CMK (cell line): Measurements from ENCODE around the gene CTBP2.

Source experiments
- DNase-seq: peaks from one replicate; pipeline ENCODE4 v3.0.0-alpha.2; 2010; ENCODE audit warnings: low read depth

CTBP2 gene

DNA sequence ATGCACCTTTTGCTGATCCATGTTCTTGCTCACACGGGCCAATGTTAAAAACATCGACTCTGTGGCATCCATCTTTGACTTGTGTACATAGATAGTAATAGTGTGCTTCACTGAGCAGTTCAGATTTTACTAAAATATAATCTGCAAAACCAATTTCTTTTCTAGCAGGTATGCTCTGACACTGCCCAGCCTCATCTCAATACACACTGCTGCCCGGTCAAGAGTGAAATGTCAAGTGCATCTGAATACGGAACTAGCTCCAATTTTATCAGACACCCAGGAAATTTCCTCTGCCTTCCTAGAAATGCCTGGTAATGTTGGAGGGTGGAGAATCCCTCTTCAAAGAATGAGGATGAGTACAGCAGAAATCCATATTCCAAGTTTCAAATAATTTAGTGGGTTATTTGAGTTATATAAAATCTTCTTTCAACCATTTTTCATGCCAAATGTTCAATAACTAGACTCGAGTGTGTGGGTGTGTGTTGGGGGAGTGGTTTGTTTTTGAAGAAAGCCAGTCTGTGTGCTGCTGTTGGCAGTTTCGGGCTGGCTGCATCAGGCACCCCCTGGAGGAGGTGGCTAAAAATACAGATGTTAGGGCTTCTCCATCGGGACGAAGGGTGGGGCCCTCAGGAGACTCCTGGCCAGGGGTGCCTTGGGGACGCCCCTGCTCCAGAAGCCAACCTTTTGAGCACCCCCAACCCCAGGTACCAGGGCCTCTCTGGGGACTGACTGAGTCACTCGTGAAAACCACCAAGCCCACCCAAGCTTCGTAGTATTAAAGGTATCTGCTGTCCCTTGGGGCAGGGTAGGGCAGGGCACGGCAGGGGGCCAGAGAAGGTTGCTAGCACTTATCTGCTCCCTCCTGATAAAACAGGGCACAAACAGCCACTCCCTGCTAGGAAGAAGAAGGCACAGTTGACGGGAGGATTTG, 15.4 kb downstream of the CTBP2 start:
- no peak for DNase-seq

DNA sequence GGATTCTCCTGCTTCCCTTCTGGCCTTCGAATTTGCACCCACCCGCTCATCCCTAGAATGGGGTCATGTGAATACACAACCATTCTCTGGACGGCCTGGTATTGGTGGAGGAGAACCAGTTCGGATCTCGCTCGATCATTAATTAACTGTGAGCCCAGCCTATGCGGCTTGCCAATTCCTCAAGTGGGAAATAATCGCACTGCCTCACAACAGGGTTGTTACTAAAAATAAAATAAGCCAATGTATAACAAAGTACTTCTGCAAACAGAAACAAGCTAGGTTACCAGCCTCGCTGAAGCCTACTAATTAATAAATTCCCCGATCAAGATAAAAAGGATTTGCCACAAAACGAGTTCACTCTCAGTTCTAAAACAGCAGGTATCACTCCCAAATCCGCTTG, 16.2 kb downstream of the CTBP2 start:
- no peak for DNase-seq

DNA sequence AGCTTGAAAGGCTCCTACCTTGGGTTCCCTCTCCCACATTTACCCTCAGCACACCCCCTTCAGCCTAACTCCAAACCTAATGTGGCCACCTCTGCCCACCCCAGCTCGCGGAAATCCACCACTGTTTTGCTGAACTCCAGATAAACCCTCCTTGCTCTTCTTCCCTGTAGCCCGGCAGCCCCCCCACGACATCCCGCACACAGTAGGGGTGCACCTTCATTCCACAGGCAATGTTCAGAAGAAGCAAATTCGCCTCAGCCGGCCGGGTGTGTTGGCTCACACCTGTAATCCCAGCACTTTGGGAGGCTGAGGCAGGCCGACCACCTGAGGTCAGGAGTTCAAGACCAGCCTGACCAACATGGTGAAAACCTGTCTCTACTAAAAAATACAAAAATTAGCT, 17.4 kb downstream of the CTBP2 start:
- no peak for DNase-seq

DNA sequence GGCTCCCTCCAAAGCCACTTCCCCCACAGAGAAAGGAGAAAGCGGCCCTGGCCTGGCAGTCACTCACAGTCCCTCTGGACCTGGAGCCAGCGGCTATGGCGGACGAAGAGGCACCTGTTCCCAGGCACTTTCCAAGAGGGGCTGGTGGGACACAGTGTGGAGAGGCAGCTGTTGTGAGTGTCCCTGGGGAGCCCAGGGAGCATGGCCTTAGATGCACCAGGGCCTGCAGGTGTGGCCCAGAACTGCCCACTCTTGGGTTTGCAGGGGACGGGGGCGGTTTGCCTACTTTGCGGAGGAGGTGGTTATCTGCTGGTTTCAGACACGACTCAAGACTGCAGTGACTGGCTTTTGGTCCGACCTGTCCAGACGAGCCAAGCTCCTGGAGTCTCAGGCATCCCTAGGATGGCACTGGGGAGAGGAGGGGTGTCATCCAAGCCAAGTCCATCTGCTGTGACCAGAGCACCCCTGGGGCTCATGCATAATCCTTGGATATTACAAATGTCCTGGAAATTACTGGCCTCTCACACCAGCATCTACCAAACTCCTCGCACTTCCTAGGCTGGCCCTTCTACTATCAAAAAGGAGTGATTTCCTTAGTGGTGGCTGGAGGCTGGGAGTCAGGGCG, 18.4 kb downstream of the CTBP2 start:
- DNase-seq = no peak

DNA sequence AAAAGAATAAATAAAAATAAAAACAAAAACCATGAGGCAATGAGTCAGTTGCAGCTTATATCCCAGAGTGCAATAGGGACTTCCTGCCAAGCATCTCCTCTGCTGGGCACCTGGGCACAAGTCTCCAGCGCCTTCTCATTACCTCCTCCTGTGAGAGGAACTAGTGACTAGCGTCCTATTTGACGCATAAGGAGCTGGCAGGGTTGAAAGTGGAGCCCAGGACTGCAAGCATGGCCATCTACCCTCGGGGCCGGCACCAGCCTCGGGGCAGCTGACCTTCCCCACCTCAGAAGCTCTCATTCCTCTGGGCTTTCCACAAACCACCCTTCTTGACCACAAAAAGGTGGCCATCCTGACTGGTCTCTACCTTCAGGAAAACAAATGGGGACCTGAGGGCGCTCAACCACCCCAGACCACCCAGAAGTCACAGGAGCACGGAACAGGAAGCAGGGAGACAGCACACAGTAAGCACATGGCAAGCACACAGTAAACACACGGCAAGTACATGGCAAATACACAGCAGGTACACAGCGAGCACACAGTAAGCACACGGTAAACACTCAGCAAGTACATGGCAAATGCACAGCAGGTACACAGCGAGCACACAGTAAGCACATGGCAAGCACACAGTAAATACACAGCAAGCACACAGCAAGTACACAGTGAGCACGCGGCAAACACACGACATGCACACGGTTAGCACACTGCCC, 19.1 kb downstream of the CTBP2 start:
- DNase-seq = no peak

DNA sequence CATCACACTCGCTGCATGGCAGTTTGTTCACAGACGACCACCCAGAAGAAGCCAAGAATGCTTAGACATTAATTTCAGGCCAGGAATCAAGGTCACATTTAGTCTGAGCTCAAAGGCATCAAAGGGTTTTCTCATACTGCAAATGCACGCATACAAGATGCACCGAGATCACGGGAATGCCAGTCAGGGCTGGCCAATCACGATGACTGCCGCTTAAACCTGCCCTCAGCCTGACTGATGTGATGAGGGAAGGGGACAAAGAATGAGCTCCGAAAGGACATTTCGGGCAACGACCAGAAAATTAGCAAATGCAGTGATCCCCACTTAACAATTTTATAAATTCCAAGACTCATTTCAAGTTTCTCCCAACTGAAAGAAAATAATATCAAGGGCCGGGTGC, 20.2 kb downstream of the CTBP2 start:
- no peak for DNase-seq

DNA sequence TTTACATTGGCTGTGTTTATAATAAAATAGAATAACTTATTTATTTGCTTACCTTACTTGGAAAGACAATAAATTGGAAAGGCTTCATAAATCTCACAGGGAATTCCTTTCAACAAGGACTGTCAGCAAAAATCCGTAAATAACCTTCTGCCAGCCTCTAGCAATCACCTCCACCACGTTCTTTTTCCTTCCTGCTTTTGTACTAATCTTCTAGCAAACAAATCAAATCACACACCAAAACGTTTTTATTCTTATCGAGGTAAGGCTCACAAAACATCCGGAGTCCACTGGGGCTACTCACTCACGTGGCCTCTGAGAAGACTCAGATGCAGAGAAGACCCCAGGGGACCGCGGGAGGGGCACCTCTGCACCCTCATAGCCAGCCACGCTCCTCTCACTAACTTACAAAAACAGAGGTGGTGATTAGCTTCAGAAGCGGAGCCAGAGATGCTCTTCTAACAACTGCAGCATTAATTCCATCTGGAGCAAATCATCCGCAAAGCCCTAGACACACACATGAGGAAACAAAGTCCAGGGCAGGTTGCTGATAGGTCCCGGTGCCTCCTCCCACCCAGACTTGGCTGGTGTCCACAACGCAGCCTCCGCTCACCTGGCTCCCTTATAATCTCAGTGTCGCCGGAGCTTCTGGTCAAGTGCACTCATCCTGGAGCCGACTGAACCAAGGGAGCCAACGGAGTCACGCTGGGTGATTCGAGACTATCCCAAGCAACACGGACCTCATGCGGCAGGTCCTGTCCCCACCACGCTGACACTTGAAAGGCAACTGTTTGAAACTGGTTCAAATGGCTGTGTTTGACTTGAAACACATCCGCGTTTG, 22.5 kb downstream of the CTBP2 start:
- no peak for DNase-seq

DNA sequence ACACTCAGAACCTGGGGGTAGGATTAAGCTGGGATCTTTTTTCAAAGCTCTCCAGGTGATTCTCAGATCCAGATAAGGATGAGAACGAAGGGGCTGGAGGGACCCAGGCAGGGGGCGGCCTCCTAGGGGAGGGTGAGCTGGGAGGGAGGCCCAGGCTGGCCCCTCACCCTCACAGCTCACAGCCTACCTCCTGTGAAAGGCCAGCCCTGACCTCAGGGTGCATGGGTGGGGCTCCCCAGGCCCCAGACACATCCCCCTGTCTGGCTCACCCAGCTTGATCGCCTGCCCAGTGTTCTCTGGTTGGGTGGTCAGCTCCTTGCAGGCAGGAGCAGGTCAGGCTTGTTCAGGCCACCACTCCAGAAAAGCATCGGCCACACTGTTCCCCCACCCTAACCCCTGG, 24.3 kb downstream of the CTBP2 start:
- no peak for DNase-seq

DNA sequence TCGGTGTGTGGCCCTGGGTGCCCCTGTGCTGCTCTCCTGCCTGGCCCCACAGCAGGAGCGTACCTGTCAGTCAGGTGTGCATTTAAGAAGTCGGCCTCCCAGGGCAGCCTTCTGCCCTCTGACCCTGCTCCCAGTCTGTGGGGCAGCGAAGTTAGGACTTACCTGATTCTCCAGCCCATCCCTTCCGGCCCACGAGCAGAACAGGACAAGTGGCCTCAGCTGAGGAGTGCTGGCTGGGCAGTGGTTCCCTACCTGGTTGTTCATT, 24.7 kb downstream of the CTBP2 start:
- no peak for DNase-seq

DNA sequence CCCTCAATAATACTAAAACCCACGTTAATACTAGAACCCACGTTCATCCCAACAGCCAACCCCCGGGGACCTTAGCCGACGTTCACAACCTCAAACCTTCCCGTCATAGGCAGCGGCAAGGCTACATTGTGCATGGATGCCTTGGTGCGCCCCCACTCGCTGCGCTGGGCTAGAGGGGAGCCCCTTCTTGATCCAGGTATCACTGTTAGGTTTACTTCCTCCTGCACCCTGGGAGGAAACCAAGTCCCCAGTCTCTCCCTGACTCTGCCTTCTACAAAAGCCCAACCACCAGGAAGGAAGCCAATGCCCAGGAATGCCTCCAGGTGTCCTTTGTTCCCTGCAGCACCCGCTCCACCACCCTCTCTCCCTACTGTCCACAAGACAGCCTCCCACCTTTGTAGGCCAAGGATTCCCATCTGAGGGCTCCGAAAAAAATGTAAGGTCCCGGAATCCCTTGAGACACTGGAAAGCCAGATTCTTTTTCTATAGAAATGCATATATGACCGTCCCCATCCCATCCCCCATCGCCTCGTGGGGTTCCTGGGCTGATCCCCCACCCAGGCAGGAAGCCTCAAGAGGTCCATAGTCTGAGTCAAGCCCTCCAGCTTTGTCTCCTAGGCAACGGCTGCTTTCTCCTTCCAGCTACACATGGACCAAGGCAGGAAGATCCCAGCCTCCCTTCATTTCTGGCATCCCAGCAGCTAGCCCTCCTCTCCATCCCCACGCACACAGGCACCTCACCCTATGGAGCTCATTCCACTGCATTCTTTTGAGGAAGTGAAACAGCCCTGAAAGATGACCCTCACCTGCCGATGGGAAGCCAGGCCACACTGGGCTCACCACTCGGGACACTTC, 25.2 kb downstream of the CTBP2 start:
- no peak for DNase-seq

DNA sequence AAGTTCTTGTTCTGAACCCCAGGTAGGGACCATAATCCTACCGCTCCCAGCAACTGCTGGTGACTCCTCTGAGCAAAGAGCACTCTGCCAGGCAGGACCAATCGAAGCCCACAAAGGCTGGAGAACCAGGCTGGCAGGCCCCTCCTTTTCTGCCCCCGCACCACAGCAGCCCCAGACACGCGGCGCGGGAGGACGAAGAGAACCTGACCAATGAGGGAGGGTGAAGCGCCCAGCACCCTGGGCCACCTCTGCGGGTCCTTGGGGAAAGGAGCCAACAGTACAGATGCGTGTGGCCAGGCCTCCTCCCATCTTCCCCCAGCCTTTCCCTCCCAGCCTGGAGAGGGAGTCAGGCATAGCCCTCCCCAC, 25.9 kb downstream of the CTBP2 start:
- DNase-seq = no peak

DNA sequence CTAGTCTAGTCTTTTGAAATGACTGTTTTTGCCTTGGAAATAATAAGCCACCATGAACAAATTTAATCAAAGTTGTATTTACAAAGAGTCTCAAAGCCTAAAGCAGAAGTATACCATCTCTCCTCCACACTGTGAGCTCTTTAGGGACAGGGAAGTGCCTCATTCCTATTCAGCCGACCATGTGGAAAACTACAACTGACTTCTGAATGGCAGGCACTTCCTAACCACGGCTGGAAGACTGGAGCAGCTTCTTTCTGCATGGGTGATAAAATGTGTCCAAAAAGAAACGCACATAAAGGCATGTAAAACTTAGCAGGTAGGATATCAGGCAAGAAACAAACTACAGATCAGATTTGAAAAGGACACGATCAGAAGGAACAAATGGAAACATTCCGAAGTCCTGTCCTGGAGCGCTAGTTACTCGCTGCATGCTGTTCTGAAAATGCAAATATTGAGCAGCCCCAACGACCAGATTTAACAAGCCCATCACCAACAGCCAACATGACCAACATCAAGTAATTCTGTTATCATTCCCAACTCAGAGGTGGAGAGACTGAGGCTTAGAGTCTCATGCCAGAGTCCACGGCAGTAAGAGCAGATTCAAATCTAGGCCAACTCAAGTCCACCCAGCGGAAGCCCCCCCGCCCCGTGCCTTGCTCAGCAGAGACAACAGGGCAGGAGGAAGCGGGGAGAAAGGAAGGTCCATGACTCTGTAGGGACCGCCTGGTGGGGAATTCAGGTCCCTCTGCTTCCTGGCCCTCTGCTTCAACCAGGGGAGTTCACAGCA, 26.5 kb downstream of the CTBP2 start:
- DNase-seq = no peak

DNA sequence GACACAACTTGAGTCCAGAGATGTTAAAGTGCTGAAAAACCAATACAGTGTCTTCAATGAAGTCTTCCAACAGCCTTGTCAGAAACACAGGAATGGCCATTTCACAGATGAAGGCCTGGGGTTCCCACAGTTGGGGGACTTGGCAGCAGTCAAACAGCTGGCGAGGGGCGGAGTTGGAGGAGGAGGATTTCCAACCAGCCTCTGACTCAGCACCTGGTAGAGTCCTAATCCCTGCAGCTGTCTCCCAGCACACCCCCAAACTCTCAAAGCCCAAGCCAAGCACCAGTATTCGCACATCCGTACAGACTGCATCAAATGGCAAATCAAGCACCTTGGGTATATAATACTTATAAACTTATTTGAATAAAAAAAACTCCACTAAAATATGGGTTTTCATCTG, 28.0 kb downstream of the CTBP2 start:
- DNase-seq = no peak

DNA sequence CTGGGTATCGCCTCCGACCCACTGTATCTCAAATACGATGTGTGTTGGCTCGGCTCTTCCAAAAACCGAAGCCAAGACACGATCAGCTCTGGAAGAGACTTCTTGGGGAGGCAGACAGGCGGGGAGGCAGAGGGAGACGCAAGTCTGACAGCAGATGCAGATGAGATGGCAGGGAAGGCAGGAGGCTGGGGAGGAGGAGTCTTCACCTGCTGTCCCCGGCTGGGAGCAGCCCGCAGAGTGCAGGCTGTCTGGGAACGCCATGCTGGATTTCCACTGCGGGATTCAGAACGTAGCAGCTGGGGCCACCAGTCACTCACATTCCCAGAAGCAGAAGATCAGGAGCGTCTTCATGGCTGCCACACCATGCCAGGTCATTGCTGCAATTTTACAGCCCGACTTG, 29.4 kb downstream of the CTBP2 start:
- no peak for DNase-seq

DNA sequence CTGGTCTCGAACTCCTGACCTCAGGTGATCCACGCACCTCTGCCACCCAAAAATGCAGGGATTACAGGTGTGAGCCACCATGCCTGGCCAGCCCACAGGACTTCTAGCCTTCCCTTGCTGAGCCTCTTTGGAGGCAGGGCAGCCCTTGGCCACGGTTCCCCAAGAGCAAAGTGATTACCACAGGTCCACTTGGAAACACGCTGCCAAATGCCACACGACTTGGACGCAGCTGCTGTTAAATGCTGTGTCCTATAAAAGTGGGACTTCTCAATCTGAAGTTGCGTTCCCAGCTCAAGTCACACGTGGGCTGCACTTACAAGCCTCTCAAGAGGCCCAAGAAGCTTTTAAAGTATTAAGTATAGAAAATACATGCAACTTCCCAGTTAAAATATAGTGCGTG, 30.1 kb downstream of the CTBP2 start:
- DNase-seq = no peak

DNA sequence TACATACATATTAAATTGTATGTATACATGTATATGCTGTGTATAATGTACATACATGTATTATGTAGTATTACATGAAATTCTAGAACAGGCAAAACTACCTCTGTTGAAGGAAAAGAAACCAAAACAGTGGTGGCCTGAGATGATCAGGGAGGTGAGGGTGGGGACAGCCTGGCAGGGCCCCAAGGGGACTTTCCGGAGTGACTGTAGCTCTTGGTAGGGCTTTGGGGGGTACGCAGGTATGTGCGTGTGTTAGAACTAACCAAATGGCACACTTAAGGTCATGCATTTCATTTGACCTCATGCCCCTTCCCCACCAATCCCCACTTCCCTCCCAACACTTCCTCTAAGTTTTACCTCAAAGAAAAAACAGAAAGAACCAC, 31.3 kb downstream of the CTBP2 start:
- DNase-seq = no peak

DNA sequence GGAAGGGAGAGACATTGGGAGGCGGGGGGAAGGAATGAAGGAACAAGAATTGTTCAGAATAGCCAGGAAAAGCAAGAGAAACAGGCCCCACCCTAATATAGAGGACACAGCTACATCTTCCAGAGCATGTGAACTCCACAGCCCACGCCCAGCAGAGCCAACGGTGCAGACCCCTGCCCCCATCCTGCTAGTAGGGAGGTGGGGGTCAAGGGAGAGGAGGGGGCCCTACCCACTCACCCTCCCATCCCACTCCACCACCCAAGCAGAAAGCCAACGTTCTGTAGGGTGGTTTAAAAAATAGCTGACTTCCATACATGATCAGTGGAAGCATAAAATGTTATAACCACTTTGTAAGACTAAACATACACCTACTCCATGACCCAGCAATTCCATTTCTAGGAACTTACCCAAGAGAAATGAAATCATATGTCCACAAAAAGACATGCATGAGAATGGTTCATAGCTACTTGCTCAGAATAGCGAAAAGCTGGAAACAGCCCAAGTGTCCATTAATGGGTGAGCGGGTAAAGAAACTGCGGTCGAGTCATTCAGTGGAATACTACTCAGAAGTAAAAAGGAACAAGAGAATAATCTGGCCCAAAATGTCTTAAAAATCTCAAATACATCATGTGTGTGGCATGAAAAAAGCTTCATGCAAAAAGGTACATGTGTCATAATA, 31.8 kb downstream of the CTBP2 start:
- DNase-seq = no peak

DNA sequence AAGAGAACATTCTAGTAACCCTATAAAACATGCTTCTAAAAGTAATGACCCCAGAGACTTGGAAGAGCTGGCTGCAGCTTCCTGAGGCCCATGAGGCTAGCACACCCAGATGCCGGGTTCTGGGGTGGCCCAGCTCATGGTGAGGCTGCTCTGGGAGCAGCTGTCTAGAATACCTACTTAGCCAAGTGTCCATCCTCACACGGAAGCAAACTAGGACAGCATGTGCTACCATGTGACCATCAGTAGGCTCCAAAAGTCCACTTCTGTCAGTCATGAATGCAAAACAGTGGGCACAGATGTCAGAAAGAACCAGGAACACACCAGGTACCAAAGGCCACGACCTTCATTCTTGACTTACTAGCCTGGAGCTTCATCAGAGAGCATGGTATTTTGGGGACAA, 32.4 kb downstream of the CTBP2 start:
- no peak for DNase-seq

DNA sequence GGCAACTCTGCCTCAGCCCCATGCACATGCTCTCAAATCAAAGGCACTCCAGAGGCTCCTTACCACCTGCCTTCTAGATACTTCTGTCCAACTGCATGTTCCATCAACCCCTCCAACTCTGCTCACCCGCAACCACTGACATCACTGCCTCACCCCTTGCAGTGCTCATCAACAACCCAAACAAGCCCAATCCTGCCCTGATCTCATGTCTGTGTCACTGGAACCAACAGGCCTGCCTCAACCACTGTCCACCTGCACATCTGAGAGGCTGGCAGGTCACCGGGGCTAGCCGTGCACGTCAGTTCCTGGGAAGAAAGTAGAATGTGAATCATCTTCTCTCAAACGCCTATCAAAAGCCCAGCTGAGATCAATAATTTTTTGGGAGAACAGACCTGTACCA, 33.3 kb downstream of the CTBP2 start:
- DNase-seq = no peak
